Measurements from ENCODE around the gene SRGAP1. TPM values are rescaled to one million over a fixed set of nuclear protein-coding genes. Genes with fewer than 3 reads are reported as not detected.

The SRGAP1 gene
- total and polyA plus RNA-seq, 2 of the 8 experiments (the other 6 are each of a cell fraction or from before 2014, with no cell fraction given), result 3.2 to 7.3 TPM

DNA sequence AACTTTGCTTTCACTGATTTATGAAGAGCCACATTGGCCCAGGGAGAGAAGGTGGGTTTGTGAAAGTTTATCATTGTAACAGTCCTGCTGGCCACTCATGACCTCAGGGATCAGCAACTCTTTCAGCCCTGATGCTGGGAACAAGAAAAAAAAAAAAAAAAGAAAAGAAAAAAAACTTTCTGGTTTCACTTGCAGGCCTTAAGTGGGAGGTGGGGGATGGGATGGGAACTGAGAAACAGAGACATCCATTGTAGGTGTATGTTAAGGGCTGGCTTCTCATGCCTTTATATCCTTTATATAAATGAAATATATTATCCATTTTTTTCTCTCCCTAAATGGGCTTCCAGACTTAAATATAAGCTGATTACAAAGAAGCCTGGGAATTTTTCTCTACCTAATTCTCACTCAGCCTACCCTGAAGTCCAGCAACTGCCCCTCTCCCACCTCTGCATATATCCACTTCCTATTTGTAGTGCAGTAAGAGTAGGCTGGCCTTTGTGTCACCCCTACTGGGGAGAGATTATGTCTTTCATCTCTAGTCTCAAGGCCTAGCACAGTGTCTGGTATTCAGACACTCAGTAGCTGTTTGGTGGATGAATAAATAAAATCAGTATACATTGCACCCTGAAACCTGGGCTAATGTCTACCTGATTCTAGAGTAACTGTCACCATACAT is 190.5 kb downstream of the SRGAP1 start:
- Histone ChIP-seq H2BK12ac (ENCODE audit: low read depth, low read length) (no peak overlapping the region), H4K5ac (ENCODE audit: insufficient read length, low read depth, low read length) (no peak overlapping the region), H3K56ac (replicated peaks; ENCODE audit: insufficient read length, low read depth, low read length) (no peak overlapping the region), H3K79me1 (ENCODE audit: low read depth, low read length) (no peaks in the 10 kb centered on the region; the same call in 1 of the 2 replicates), H3K18ac (ENCODE audit: extremely low read depth, low read length) (no peak overlapping the region), H2BK20ac (ENCODE audit: low read length) (no peak overlapping the region), H2AFZ (ENCODE audit: low read length) (no peak overlapping the region), H3K36me3 (ENCODE audit: control insufficient read depth in 2 of 4, insufficient read depth in 4 of 4, low read length in 3 of 4) (no peaks in the 10 kb centered on the region), H3K4me1 (replicated peaks in 1 of 4; ENCODE audit: control insufficient read depth in 3 of 4, insufficient read depth in 4 of 4, low read length in 3 of 4) (peaks cover 0 to 8% (median 3%) of the 10 kb centered on the region in 4 experiments; a peak in 4 of 7 replicates), H2AK5ac (ENCODE audit: low read depth, low read length) (no peak overlapping the region), H2BK5ac (ENCODE audit: low read depth, low read length) (no peak overlapping the region), H3K23me2 (ENCODE audit: low read depth, low read length) (no peaks in the 10 kb centered on the region), H4K91ac (replicated peaks; ENCODE audit: insufficient read length, low read length) (no peak overlapping the region), H3K14ac (ENCODE audit: insufficient read length) (no peak overlapping the region), H3K4me2 (ENCODE audit: insufficient read depth in 1 of 2, low read depth in 2 of 2, low read length in 2 of 2) (no peak overlapping the region), H3K79me2 (ENCODE audit: control insufficient read depth in 1 of 2, insufficient read depth in 2 of 2, low read length in 2 of 2) (no peaks in the 10 kb centered on the region), H3K9me3 (ENCODE audit: insufficient read depth in 2 of 2, low read depth in 1 of 2, low read length in 1 of 2) (no peaks in the 10 kb centered on the region), H4K8ac (ENCODE audit: extremely low read depth, insufficient read depth, low read length) (no peak overlapping the region), H3K27ac (ENCODE audit: low read depth, low read length) (no peak overlapping the region), H3K23ac (ENCODE audit: insufficient read length) (no peak overlapping the region), H4K20me1 (replicated peaks in 1 of 2; ENCODE audit: control insufficient read depth in 1 of 2, insufficient read depth in 2 of 2, low read length in 2 of 2) (no peaks in the 10 kb centered on the region), H3K27me3 (replicated peaks in 1 of 4; ENCODE audit: control insufficient read depth in 3 of 4, extremely low read depth in 1 of 4, insufficient read depth in 3 of 4, low read length in 3 of 4) (no peaks in the 10 kb centered on the region), H3K9ac (replicated peaks in 1 of 4; ENCODE audit: extremely low read depth in 1 of 4, low read depth in 3 of 4, low read length in 3 of 4) (no peak overlapping the region), H2BK15ac (ENCODE audit: low read length) (no peak overlapping the region), H3K4me3 (ENCODE audit: extremely low read depth in 1 of 4, insufficient read depth in 2 of 4, low read depth in 3 of 4, low read length in 4 of 4) (no peak overlapping the region), H3K4ac (replicated peaks; ENCODE audit: insufficient read length, low read depth, low read length) (no peak overlapping the region), H2BK120ac (replicated peaks; ENCODE audit: low read depth, low read length) (no peak overlapping the region)
- POLR2A ChIA-PET (ENCODE audit: partially characterized antibody), result no interaction called here
- CTCF ChIA-PET (ENCODE audit: partially characterized antibody), result interaction anchor here (0.6 to 1.0 kb wide), 2 partner anchors 15 to 147 kb away, joined by 3 read pairs; no protein-coding TSS in a partner anchor
- no peak for DNase-seq (ENCODE audit: low read depth in 1 of 2, low spot score in 2 of 2)
- FAIRE-seq, result no peak
- TF ChIP-seq SUZ12 (IDR thresholded peaks at IDR 0.05; ENCODE audit: low read length), result no peak
- TF ChIP-seq POU5F1 (IDR thresholded peaks at IDR 0.05; ENCODE audit: low read depth, low read length), result no peak
- TF ChIP-seq RXRA (IDR thresholded peaks at IDR 0.05; ENCODE audit: insufficient read depth, low read depth, low read length), result no peak
